Activated CD4-positive, alpha-beta memory T cell treated with anti-CD3 and anti-CD28 coated beads, Interleukin-2, amount 10 ng/mL, durations not matched to agents 7 days and 5 days (primary cell): ENCODE measurements around the gene ADGRG6. TPM values are rescaled to one million over a fixed set of nuclear protein-coding genes. Genes with fewer than 3 reads are reported as not detected.

Source experiments
- CTCF ChIA-PET: fragments of 350-600 bp; sonication (Branson Sonifier 250); formaldehyde crosslinking; loops from one replicate; lab custom pipeline; 2021; ENCODE audit warnings: antibody characterized with exemption, inconsistent platforms; lab: Charles Lee
- POLR2A ChIA-PET: fragments of 350-600 bp; sonication (Branson Sonifier 250); formaldehyde crosslinking; loops from one replicate; lab custom pipeline; 2021; ENCODE audit warnings: antibody characterized with exemption; lab: Charles Lee
- DNase-seq: peaks from one replicate; pipeline ENCODE4 v3.0.0-alpha.2; 2020
- H3K27ac Mint-ChIP-seq: one replicate; pipeline ENCODE4 v1.8.0; 2021; ENCODE audit warnings: mild to moderate bottlenecking, mixed read lengths
- H3K27me3 Mint-ChIP-seq: one replicate; pipeline ENCODE4 v1.8.0; 2021; ENCODE audit warnings: mixed read lengths
- H3K36me3 Mint-ChIP-seq: one replicate; pipeline ENCODE4 v1.8.0; 2021; ENCODE audit warnings: low read depth, mixed read lengths
- H3K4me1 Mint-ChIP-seq: one replicate; pipeline ENCODE4 v1.8.0; 2021; ENCODE audit warnings: mixed read lengths
- H3K4me3 Mint-ChIP-seq: one replicate; pipeline ENCODE4 v1.8.0; 2021; ENCODE audit warnings: mild to moderate bottlenecking, mixed read lengths
- H3K9me3 Mint-ChIP-seq: one replicate; pipeline ENCODE4 v1.8.0; 2021; ENCODE audit warnings: mixed read lengths
- total RNA-seq, 2 experiments: library from RNA; stranded (reverse); gene quantifications; one replicate each; pipeline ENCODE4 v1.2.3, GENCODE V29; 2021

The ADGRG6 gene
- total RNA-seq, 2 experiments from 2014 or later = not detected

GRCh38 chr6:142381845-142382378, 80.1 kb downstream of the ADGRG6 start:
- H3K4me3 Mint-ChIP-seq = no peak overlapping the region
- no peak overlapping the region for H3K27ac Mint-ChIP-seq
- no peaks in the 10 kb centered on the region for H3K36me3 Mint-ChIP-seq
- no peak for DNase-seq
- H3K9me3 Mint-ChIP-seq = no peaks in the 10 kb centered on the region
- H3K4me1 Mint-ChIP-seq = no peaks in the 10 kb centered on the region
- POLR2A ChIA-PET = no interaction called here
- H3K27me3 Mint-ChIP-seq = peaks cover 10% of the 10 kb centered on the region
- CTCF ChIA-PET = no interaction called here

- POLR2A ChIA-PET = no interaction called here
- H3K4me3 Mint-ChIP-seq = no peak overlapping the region
- no peaks in the 10 kb centered on the region for H3K4me1 Mint-ChIP-seq
- peaks cover 18% of the 10 kb centered on the region for H3K27me3 Mint-ChIP-seq
- CTCF ChIA-PET = no interaction called here
- no peaks in the 10 kb centered on the region for H3K36me3 Mint-ChIP-seq
- no peaks in the 10 kb centered on the region for H3K9me3 Mint-ChIP-seq
- no peak overlapping the region for H3K27ac Mint-ChIP-seq
- no peak for DNase-seq
These were observed 82.9 kb downstream of the ADGRG6 start for GRCh38 chr6:142384519-142385254.

GRCh38 chr6:142385352-142385751, 83.5 kb downstream of the ADGRG6 start:
- peaks cover 20% of the 10 kb centered on the region for H3K27me3 Mint-ChIP-seq
- H3K9me3 Mint-ChIP-seq = no peaks in the 10 kb centered on the region
- POLR2A ChIA-PET = no interaction called here
- CTCF ChIA-PET = no interaction called here
- no peak overlapping the region for H3K4me3 Mint-ChIP-seq
- no peak for DNase-seq
- no peak overlapping the region for H3K27ac Mint-ChIP-seq
- H3K36me3 Mint-ChIP-seq = no peaks in the 10 kb centered on the region
- no peaks in the 10 kb centered on the region for H3K4me1 Mint-ChIP-seq

- no peak overlapping the region for H3K4me3 Mint-ChIP-seq
- H3K9me3 Mint-ChIP-seq = no peaks in the 10 kb centered on the region
- H3K27ac Mint-ChIP-seq = no peak overlapping the region
- H3K27me3 Mint-ChIP-seq = peaks cover 23% of the 10 kb centered on the region
- POLR2A ChIA-PET = no interaction called here
- H3K4me1 Mint-ChIP-seq = no peaks in the 10 kb centered on the region
- DNase-seq = no peak
- CTCF ChIA-PET = interaction anchor here (1.0 to 1.2 kb wide), 3 partner anchors 179 to 230 kb away, joined by 3 read pairs; no protein-coding TSS in a partner anchor
- H3K36me3 Mint-ChIP-seq = no peaks in the 10 kb centered on the region
These were observed 84.8 kb downstream of the ADGRG6 start for GRCh38 chr6:142386657-142387056.

GRCh38 chr6:142387997-142388815, 86.4 kb downstream of the ADGRG6 start:
- Mint-ChIP-seq H3K4me1 (no peaks in the 10 kb centered on the region), H3K27ac (no peak overlapping the region), H3K27me3 (peaks cover 27% of the 10 kb centered on the region), H3K36me3 (no peaks in the 10 kb centered on the region), H3K4me3 (no peak overlapping the region), H3K9me3 (no peaks in the 10 kb centered on the region)
- no peak for DNase-seq
- POLR2A ChIA-PET = no interaction called here
- CTCF ChIA-PET = interaction anchor here (0.8 to 1.2 kb wide), 3 partner anchors 12 to 232 kb away, joined by 3 read pairs; no protein-coding TSS in a partner anchor

- H3K27ac Mint-ChIP-seq = no peak overlapping the region
- peaks cover 48% of the 10 kb centered on the region for H3K27me3 Mint-ChIP-seq
- no peaks in the 10 kb centered on the region for H3K9me3 Mint-ChIP-seq
- CTCF ChIA-PET = no interaction called here
- H3K4me3 Mint-ChIP-seq = no peak overlapping the region
- H3K36me3 Mint-ChIP-seq = no peaks in the 10 kb centered on the region
- peaks cover 15% of the 10 kb centered on the region for H3K4me1 Mint-ChIP-seq
- no peak for DNase-seq
- POLR2A ChIA-PET = interaction anchor here (1.4 kb wide), 1 partner anchor 1002 kb away, joined by 5 read pairs; no protein-coding TSS in a partner anchor
These were observed 93.5 kb downstream of the ADGRG6 start for GRCh38 chr6:142395266-142395665.

- Mint-ChIP-seq H3K27me3 (peaks cover 49% of the 10 kb centered on the region), H3K27ac (no peak overlapping the region), H3K4me1 (peaks cover 15% of the 10 kb centered on the region), H3K9me3 (no peaks in the 10 kb centered on the region), H3K4me3 (no peak overlapping the region), H3K36me3 (no peaks in the 10 kb centered on the region)
- DNase-seq = no peak
- POLR2A ChIA-PET = interaction anchor here (1.4 kb wide), 1 partner anchor 1002 kb away, joined by 5 read pairs; no protein-coding TSS in a partner anchor
- CTCF ChIA-PET = interaction anchor here (1.0 kb wide), 1 partner anchor 188 kb away, joined by 3 read pairs; no protein-coding TSS in a partner anchor
These were observed 94.0 kb downstream of the ADGRG6 start for GRCh38 chr6:142395768-142396231.

GRCh38 chr6:142398353-142398752, 96.5 kb downstream of the ADGRG6 start:
- POLR2A ChIA-PET = no interaction called here
- Mint-ChIP-seq H3K4me3 (no peak overlapping the region), H3K36me3 (peaks cover 3% of the 10 kb centered on the region), H3K27me3 (peaks cover 61% of the 10 kb centered on the region), H3K27ac (no peak overlapping the region), H3K4me1 (peaks cover 15% of the 10 kb centered on the region), H3K9me3 (no peaks in the 10 kb centered on the region)
- CTCF ChIA-PET = interaction anchor here (0.6 kb wide), 1 partner anchor 751 kb away, joined by 3 read pairs; no protein-coding TSS in a partner anchor
- DNase-seq = no peak

GRCh38 chr6:142399739-142400138, 97.9 kb downstream of the ADGRG6 start:
- DNase-seq = no peak
- Mint-ChIP-seq H3K36me3 (peaks cover 3% of the 10 kb centered on the region), H3K9me3 (no peaks in the 10 kb centered on the region), H3K27ac (no peak overlapping the region), H3K27me3 (peaks cover 60% of the 10 kb centered on the region), H3K4me3 (no peak overlapping the region), H3K4me1 (peaks cover 15% of the 10 kb centered on the region)
- ChIA-PET POLR2A (no interaction called here), CTCF (no interaction called here)

GRCh38 chr6:142400495-142400894, 98.7 kb downstream of the ADGRG6 start:
- Mint-ChIP-seq H3K27ac (no peak overlapping the region), H3K27me3 (peaks cover 63% of the 10 kb centered on the region), H3K36me3 (peaks cover 3% of the 10 kb centered on the region), H3K9me3 (no peaks in the 10 kb centered on the region), H3K4me1 (peaks cover 7% of the 10 kb centered on the region), H3K4me3 (no peak overlapping the region)
- ChIA-PET CTCF (no interaction called here), POLR2A (no interaction called here)
- DNase-seq = no peak

- H3K36me3 Mint-ChIP-seq = peaks cover 3% of the 10 kb centered on the region
- no peak overlapping the region for H3K27ac Mint-ChIP-seq
- H3K27me3 Mint-ChIP-seq = peaks cover 58% of the 10 kb centered on the region
- no peaks in the 10 kb centered on the region for H3K9me3 Mint-ChIP-seq
- no peaks in the 10 kb centered on the region for H3K4me1 Mint-ChIP-seq
- DNase-seq = no peak
- POLR2A ChIA-PET = no interaction called here
- CTCF ChIA-PET = no interaction called here
- H3K4me3 Mint-ChIP-seq = no peak overlapping the region
These were observed 100.0 kb downstream of the ADGRG6 start for GRCh38 chr6:142401838-142402237.

GRCh38 chr6:142404751-142405150, 102.9 kb downstream of the ADGRG6 start:
- no peaks in the 10 kb centered on the region for H3K4me1 Mint-ChIP-seq
- DNase-seq = no peak
- no peak overlapping the region for H3K4me3 Mint-ChIP-seq
- CTCF ChIA-PET = no interaction called here
- no peaks in the 10 kb centered on the region for H3K9me3 Mint-ChIP-seq
- no peak overlapping the region for H3K27ac Mint-ChIP-seq
- H3K36me3 Mint-ChIP-seq = peaks cover 3% of the 10 kb centered on the region
- H3K27me3 Mint-ChIP-seq = peaks cover 44% of the 10 kb centered on the region
- POLR2A ChIA-PET = no interaction called here

GRCh38 chr6:142406131-142406530, 104.3 kb downstream of the ADGRG6 start:
- ChIA-PET CTCF (no interaction called here), POLR2A (no interaction called here)
- DNase-seq = no peak
- Mint-ChIP-seq H3K27ac (no peak overlapping the region), H3K4me3 (no peak overlapping the region), H3K36me3 (peaks cover 3% of the 10 kb centered on the region), H3K9me3 (no peaks in the 10 kb centered on the region), H3K27me3 (peaks cover 39% of the 10 kb centered on the region), H3K4me1 (peaks cover 2% of the 10 kb centered on the region)
